HS-5 (cell line): ENCODE results near the gene MAST1.
"Not testable (repeated sequence)": the region's sequence is repeated elsewhere in the genome, so short reads cannot be mapped to it uniquely, and the experiment has no call there.

Experiments
- DNase-seq: peaks from one replicate; pipeline ENCODE4 v3.0.0-alpha.2; 2012; ENCODE audit warnings: low read depth

The MAST1 gene

GRCh38 chr19:12896460-12896859, 58.1 kb downstream of the MAST1 start:
- DNase-seq, result no peak

- no peak for DNase-seq
These were observed 61.7 kb downstream of the MAST1 start for GRCh38 chr19:12899891-12900518.

GRCh38 chr19:12907166-12907565, 68.9 kb downstream of the MAST1 start:
- DNase-seq, result no peak

GRCh38 chr19:12912571-12912970, 74.3 kb downstream of the MAST1 start:
- no peak for DNase-seq

- DNase-seq, result no peak
These were observed 74.8 kb downstream of the MAST1 start for GRCh38 chr19:12913011-12913561.

GRCh38 chr19:12913851-12914690, 75.8 kb downstream of the MAST1 start:
- no peak for DNase-seq

- DNase-seq, result not testable (repeated sequence)
These were observed 77.5 kb downstream of the MAST1 start for GRCh38 chr19:12915860-12916259.

GRCh38 chr19:12918253-12918652, 79.9 kb downstream of the MAST1 start:
- DNase-seq, result no peak

- no peak for DNase-seq
These were observed 82.7 kb downstream of the MAST1 start for GRCh38 chr19:12921047-12921446.

- no peak for DNase-seq
These were observed 84.6 kb downstream of the MAST1 start for GRCh38 chr19:12922959-12923358.
